Stimulated activated CD4-positive, alpha-beta T cell treated with anti-CD3 and anti-CD28 coated beads, Interleukin-15, amount 100 ng/mL, for 24 hours (primary cell): Measurements from ENCODE around the gene ENOX1.

Experiments used
- DNase-seq: peaks from one replicate; pipeline ENCODE4 v3.0.0-alpha.2; 2020

ENOX1 gene

GRCh38 chr13:43529796-43530195 lies 257.0 kb downstream of the ENOX1 start:
- no peak for DNase-seq

GRCh38 chr13:43528992-43529391 lies 257.8 kb downstream of the ENOX1 start:
- no peak for DNase-seq

- DNase-seq = no peak
These were observed 264.0 kb downstream of the ENOX1 start for GRCh38 chr13:43522788-43523187.

- no peak for DNase-seq
These were observed 266.4 kb downstream of the ENOX1 start for GRCh38 chr13:43520351-43520750.

GRCh38 chr13:43518833-43519232 lies 267.9 kb downstream of the ENOX1 start:
- no peak for DNase-seq

GRCh38 chr13:43516401-43516833 lies 270.4 kb downstream of the ENOX1 start:
- no peak for DNase-seq

GRCh38 chr13:43515531-43515930 lies 271.2 kb downstream of the ENOX1 start:
- no peak for DNase-seq

- no peak for DNase-seq
These were observed 272.5 kb downstream of the ENOX1 start for GRCh38 chr13:43514311-43514710.

GRCh38 chr13:43512221-43512620 lies 274.6 kb downstream of the ENOX1 start:
- DNase-seq = no peak

GRCh38 chr13:43510956-43511901 lies 275.5 kb downstream of the ENOX1 start:
- DNase-seq = no peak

- no peak for DNase-seq
These were observed 291.0 kb downstream of the ENOX1 start for GRCh38 chr13:43495732-43496131.

- DNase-seq = no peak
These were observed 292.6 kb downstream of the ENOX1 start for GRCh38 chr13:43494206-43494605.

GRCh38 chr13:43493496-43494000 lies 293.2 kb downstream of the ENOX1 start:
- no peak for DNase-seq

GRCh38 chr13:43492745-43493144 lies 294.0 kb downstream of the ENOX1 start:
- DNase-seq = no peak

- no peak for DNase-seq
These were observed 294.5 kb downstream of the ENOX1 start for GRCh38 chr13:43492311-43492710.

- no peak for DNase-seq
These were observed 297.5 kb downstream of the ENOX1 start for GRCh38 chr13:43489233-43489632.

- DNase-seq = no peak
These were observed 298.9 kb downstream of the ENOX1 start for GRCh38 chr13:43487885-43488284.

GRCh38 chr13:43487461-43487860 lies 299.3 kb downstream of the ENOX1 start:
- DNase-seq = no peak

- peak; percentile 1 for DNase-seq
These were observed 302.1 kb downstream of the ENOX1 start for GRCh38 chr13:43484432-43485225.

GRCh38 chr13:43483930-43484329 lies 302.8 kb downstream of the ENOX1 start:
- no peak for DNase-seq

GRCh38 chr13:43482641-43483040 lies 304.1 kb downstream of the ENOX1 start:
- no peak for DNase-seq

- DNase-seq = no peak
These were observed 304.7 kb downstream of the ENOX1 start for GRCh38 chr13:43482026-43482425.

- no peak for DNase-seq
These were observed 307.9 kb downstream of the ENOX1 start for GRCh38 chr13:43478902-43479301.

- DNase-seq = no peak
These were observed 308.6 kb downstream of the ENOX1 start for GRCh38 chr13:43478211-43478610.
